Astrocyte (in vitro differentiated cells and primary cell): ENCODE data around the gene CCNL2. TPM values are rescaled to one million over a fixed set of nuclear protein-coding genes. Genes with fewer than 3 reads are reported as not detected.

Source experiments
- DNase-seq: peaks from one replicate; pipeline ENCODE4 v3.0.0-alpha.2; 2010; ENCODE audit warnings: low read depth
- FAIRE-seq: peaks from 2 replicates; lab custom pipeline; 2011; peaks lifted over from hg19 to GRCh38; lab: Jason Lieb, UNC
- H2AFZ ChIP-seq: 2 replicates; pipeline ENCODE4 v1.6.0; 2012; ENCODE audit warnings: low read depth, low read length, inconsistent platforms
- H3K27ac ChIP-seq: 2 replicates; pipeline ENCODE4 v1.5.1; 2011; ENCODE audit warnings: low read depth, low read length, inconsistent platforms
- H3K27me3 ChIP-seq: 2 replicates; pipeline ENCODE4 v1.6.0; 2011; ENCODE audit warnings: low read length, inconsistent platforms; ENCODE audit not compliant: insufficient read depth
- H3K36me3 ChIP-seq: 2 replicates; pipeline ENCODE4 v1.5.1; 2011; ENCODE audit warnings: low read length, inconsistent platforms; ENCODE audit not compliant: insufficient read depth
- H3K4me1 ChIP-seq: 2 replicates; pipeline ENCODE4 v1.5.1; 2011; ENCODE audit warnings: low read length, inconsistent platforms; ENCODE audit not compliant: insufficient read depth
- H3K4me2 ChIP-seq: 2 replicates; pipeline ENCODE4 v1.6.0; 2012; ENCODE audit warnings: low read length, inconsistent platforms
- H3K4me3 ChIP-seq: 2 replicates; pipeline ENCODE4 v1.5.1; 2011; ENCODE audit warnings: low read depth, mild to moderate bottlenecking, low read length, inconsistent platforms; ENCODE audit not compliant: insufficient read depth
- H3K79me2 ChIP-seq: 2 replicates; pipeline ENCODE4 v1.6.0; 2012; ENCODE audit warnings: mild to moderate bottlenecking, low read length, inconsistent platforms; ENCODE audit not compliant: insufficient read depth
- H3K9ac ChIP-seq: 2 replicates; pipeline ENCODE4 v1.6.0; 2012; ENCODE audit warnings: mild to moderate bottlenecking, low read length, inconsistent platforms
- H3K9me3 ChIP-seq: 2 replicates; pipeline ENCODE4 v1.5.1; 2012; ENCODE audit warnings: low read depth, mild to moderate bottlenecking, low read length, inconsistent platforms; ENCODE audit not compliant: insufficient read depth
- H4K20me1 ChIP-seq: 2 replicates; pipeline ENCODE4 v1.6.0; 2012; ENCODE audit warnings: low read length, inconsistent platforms; ENCODE audit not compliant: insufficient read depth
- H3K27ac Mint-ChIP-seq: one replicate; pipeline ENCODE4 v1.8.0; 2021; ENCODE audit warnings: mild to moderate bottlenecking, mixed read lengths; ENCODE audit not compliant: unreplicated experiment
- H3K27me3 Mint-ChIP-seq: one replicate; pipeline ENCODE4 v1.8.0; 2021; ENCODE audit warnings: low read depth, mixed read lengths; ENCODE audit not compliant: unreplicated experiment
- H3K36me3 Mint-ChIP-seq: one replicate; pipeline ENCODE4 v1.8.0; 2021; ENCODE audit warnings: low read depth, mixed read lengths; ENCODE audit not compliant: unreplicated experiment
- H3K4me1 Mint-ChIP-seq: one replicate; pipeline ENCODE4 v1.8.0; 2021; ENCODE audit warnings: low read depth, mixed read lengths; ENCODE audit not compliant: unreplicated experiment
- H3K4me3 Mint-ChIP-seq: one replicate; pipeline ENCODE4 v1.8.0; 2021; ENCODE audit warnings: mild to moderate bottlenecking, moderate library complexity, mixed read lengths; ENCODE audit not compliant: unreplicated experiment
- H3K9me3 Mint-ChIP-seq: one replicate; pipeline ENCODE4 v1.8.0; 2021; ENCODE audit warnings: mild to moderate bottlenecking, mixed read lengths; ENCODE audit not compliant: unreplicated experiment
- EZH2 ChIP-seq: IDR thresholded peaks from 2 replicates; pipeline ENCODE4 v1.6.1; 2012; ENCODE audit warnings: mild to moderate bottlenecking, low read length, inconsistent platforms; ENCODE audit not compliant: insufficient read depth
- total RNA-seq: library from RNA; stranded (reverse); gene quantifications from 2 replicates; pipeline ENCODE4 v1.2.1, GENCODE V29; 2021
- TF ChIP-seq, protein P1 (sequence below): IDR thresholded peaks from 2 replicates; pipeline ENCODE4 v1.5.1; 2011; ENCODE audit warnings: low read depth, mild to moderate bottlenecking, inconsistent platforms, low read length, moderate library complexity; ENCODE audit not compliant: insufficient read depth

CCNL2 gene
- total RNA-seq, 1 donor from 2014 or later, result 194 TPM

GRCh38 chr1:1354271-1355247 is 44.6 kb downstream of the CCNL2 start:
- peaks cover 11% of the 10 kb centered on the region for H3K36me3 ChIP-seq
- Mint-ChIP-seq H3K4me3 (peak overlapping the region; percentile 79), H3K27ac (no peak overlapping the region), H3K36me3 (peaks cover 6% of the 10 kb centered on the region), H3K27me3 (peaks cover 2% of the 10 kb centered on the region), H3K9me3 (no peaks in the 10 kb centered on the region), H3K4me1 (peaks cover 17% of the 10 kb centered on the region)
- no peak for FAIRE-seq
- DNase-seq, result no peak
- H3K79me2 ChIP-seq, result peaks cover 51% of the 10 kb centered on the region
- no peak overlapping the region for H3K27ac ChIP-seq
- TF ChIP-seq EZH2, result no peak
- TF ChIP-seq, protein P1, sequence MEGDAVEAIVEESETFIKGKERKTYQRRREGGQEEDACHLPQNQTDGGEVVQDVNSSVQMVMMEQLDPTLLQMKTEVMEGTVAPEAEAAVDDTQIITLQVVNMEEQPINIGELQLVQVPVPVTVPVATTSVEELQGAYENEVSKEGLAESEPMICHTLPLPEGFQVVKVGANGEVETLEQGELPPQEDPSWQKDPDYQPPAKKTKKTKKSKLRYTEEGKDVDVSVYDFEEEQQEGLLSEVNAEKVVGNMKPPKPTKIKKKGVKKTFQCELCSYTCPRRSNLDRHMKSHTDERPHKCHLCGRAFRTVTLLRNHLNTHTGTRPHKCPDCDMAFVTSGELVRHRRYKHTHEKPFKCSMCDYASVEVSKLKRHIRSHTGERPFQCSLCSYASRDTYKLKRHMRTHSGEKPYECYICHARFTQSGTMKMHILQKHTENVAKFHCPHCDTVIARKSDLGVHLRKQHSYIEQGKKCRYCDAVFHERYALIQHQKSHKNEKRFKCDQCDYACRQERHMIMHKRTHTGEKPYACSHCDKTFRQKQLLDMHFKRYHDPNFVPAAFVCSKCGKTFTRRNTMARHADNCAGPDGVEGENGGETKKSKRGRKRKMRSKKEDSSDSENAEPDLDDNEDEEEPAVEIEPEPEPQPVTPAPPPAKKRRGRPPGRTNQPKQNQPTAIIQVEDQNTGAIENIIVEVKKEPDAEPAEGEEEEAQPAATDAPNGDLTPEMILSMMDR, result no peak
- H3K9ac ChIP-seq, result no peak overlapping the region
- no peaks in the 10 kb centered on the region for H3K9me3 ChIP-seq
- H3K27me3 ChIP-seq, result no peaks in the 10 kb centered on the region
- peak overlapping the region; percentile 22 for H3K4me2 ChIP-seq
- no peak overlapping the region for H2AFZ ChIP-seq
- peaks cover 27% of the 10 kb centered on the region for H3K4me1 ChIP-seq
- H3K4me3 ChIP-seq, result no peak overlapping the region
- H4K20me1 ChIP-seq, result peaks cover 48% of the 10 kb centered on the region

DNA sequence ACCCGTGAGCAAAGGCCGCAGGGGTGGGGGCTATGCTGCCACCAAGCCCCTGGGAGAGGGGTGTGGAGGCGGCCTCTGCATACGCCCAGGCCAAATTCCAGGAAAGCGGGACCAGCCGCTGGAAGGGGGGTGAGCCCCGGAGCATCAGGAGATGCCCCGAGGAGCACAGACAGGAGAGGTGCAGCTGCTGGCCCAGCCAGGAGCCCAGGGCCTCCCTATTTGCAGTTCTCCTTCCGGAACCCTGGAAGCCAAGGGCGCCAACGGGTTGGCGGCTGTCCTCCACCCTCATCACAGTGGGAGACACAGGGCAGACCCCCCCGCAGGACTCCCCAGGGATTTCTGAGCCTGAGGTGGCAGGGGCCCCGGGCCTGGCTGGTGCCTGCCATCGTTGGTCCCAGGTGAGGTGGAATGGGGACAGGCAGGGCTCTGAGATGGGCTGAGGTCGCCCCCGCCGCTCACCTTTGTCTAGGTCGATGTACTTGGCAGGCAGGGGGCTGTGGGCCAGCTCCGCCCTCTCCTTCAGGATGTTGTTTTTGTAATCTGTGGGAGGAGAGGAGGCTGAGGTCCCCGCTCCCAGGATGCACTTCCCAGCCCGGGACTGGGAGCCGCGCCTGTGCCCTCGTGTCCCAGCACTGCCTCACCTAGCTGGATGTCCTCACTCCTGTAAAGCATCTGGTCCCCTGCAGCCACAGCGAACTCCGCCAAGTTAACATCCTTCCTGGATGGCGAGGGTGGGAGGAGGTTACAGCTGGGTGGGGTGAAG is 45.6 kb downstream of the CCNL2 start:
- H3K4me3 Mint-ChIP-seq, result no peak overlapping the region
- Histone ChIP-seq H3K9me3 (no peaks in the 10 kb centered on the region), H3K4me1 (peaks cover 17% of the 10 kb centered on the region), H3K36me3 (peaks cover 11% of the 10 kb centered on the region), H3K4me3 (no peak overlapping the region), H2AFZ (no peak overlapping the region), H4K20me1 (peaks cover 48% of the 10 kb centered on the region), H3K9ac (no peak overlapping the region), H3K79me2 (peaks cover 54% of the 10 kb centered on the region), H3K27ac (no peak overlapping the region), H3K4me2 (peak overlapping the region; percentile 22), H3K27me3 (no peaks in the 10 kb centered on the region)
- DNase-seq (no peak), FAIRE-seq (no peak)
- peaks cover 2% of the 10 kb centered on the region for H3K27me3 Mint-ChIP-seq
- TF ChIP-seq EZH2, result no peak
- TF ChIP-seq, protein P1, result no peak
- H3K4me1 Mint-ChIP-seq, result peaks cover 10% of the 10 kb centered on the region
- H3K9me3 Mint-ChIP-seq, result no peaks in the 10 kb centered on the region
- H3K27ac Mint-ChIP-seq, result no peak overlapping the region
- H3K36me3 Mint-ChIP-seq, result peaks cover 6% of the 10 kb centered on the region
